HepG2 (cell line): ENCODE data around the gene ZBTB26. TPM values are rescaled to one million over a fixed set of nuclear protein-coding genes. Genes with fewer than 3 reads are reported as not detected.

Source experiments
- ATAC-seq: fragments of 200-7000 bp; cut with Tn5 transposase; 3 replicates; pipeline ENCODE4 v1.9.1; 2020; ENCODE audit warnings: mild to moderate bottlenecking, moderate library complexity
- BruUV-seq: library from RNA; stranded (reverse); fragments of 400-500 nt; replicated peaks from 2 replicates; lab custom pipeline; 2021; lab: Mats Ljungman, UMichigan
- CTCF ChIA-PET: fragments of 300-600 bp; formaldehyde crosslinking; extraction: SDS; loops from one replicate; lab custom pipeline; 2021; ENCODE audit warnings: low total read pairs, inconsistent platforms, low intra/inter-chr PET ratio; lab: Yijun Ruan, JAX
- POLR2A ChIA-PET: fragments of 350-600 bp; sonication (Branson Sonifier 250); formaldehyde crosslinking; loops from one replicate; lab custom pipeline; 2020; ENCODE audit warnings: antibody characterized with exemption, inconsistent platforms; lab: Yijun Ruan, JAX
- DNase-seq: peaks from one replicate; pipeline ENCODE4 v3.0.0-alpha.2; 2015; ENCODE audit warnings: low spot score
- FAIRE-seq: peaks from 3 replicates; lab custom pipeline; 2011; peaks lifted over from hg19 to GRCh38; lab: Jason Lieb, UNC
- H2AFZ ChIP-seq: one replicate; pipeline ENCODE4 v1.6.1; 2011; ENCODE audit warnings: low read length, inconsistent platforms
- H3K27ac ChIP-seq: fragments of 300-600 bp; 3 replicates; pipeline ENCODE4 v1.8.0; 2011; ENCODE audit warnings: mixed run types, mild to moderate bottlenecking, mixed read lengths, low read length, inconsistent platforms; ENCODE audit not compliant: insufficient read depth; ENCODE audit errors: extremely low read length
- H3K27me3 ChIP-seq, 2 experiments: fragments of 200-600 bp in 1 of 2; 2 replicates in 1 of 2; 3 replicates in 1 of 2; pipeline versions ENCODE4 v1.6.0 to v1.8.0; 2011; ENCODE audit warnings: low read length in 2 of 2, mild to moderate bottlenecking in 2 of 2, moderate library complexity in 2 of 2, inconsistent platforms in 1 of 2; ENCODE audit not compliant: insufficient read depth in 2 of 2, control insufficient read depth in 1 of 2
- H3K36me3 ChIP-seq, 2 experiments: fragments of 200-600 bp in 1 of 2; replicated peaks in 1 of 2; 2 replicates in 1 of 2; 3 replicates in 1 of 2; pipeline versions ENCODE4 v1.5.1 to v1.8.0; 2011; ENCODE audit warnings: low read length in 2 of 2, inconsistent platforms in 1 of 2; ENCODE audit not compliant: insufficient read depth in 2 of 2, control insufficient read depth in 1 of 2
- H3K4me1 ChIP-seq: 2 replicates; pipeline ENCODE4 v1.5.1; 2012; ENCODE audit warnings: low read length, inconsistent platforms; ENCODE audit not compliant: insufficient read depth
- H3K4me2 ChIP-seq: 2 replicates; pipeline ENCODE4 v1.6.0; 2011; ENCODE audit warnings: low read depth, low read length, inconsistent platforms
- H3K4me3 ChIP-seq, 3 experiments: fragments of 200-600 bp in 1 of 3; sonication (generic), shearing (Covaris generic) in 1 of 3; replicated peaks in 1 of 3; 2 replicates each; pipeline ENCODE4 v1.5.1; 2011 to 2016; ENCODE audit warnings: low read length in 3 of 3, inconsistent platforms in 2 of 3, low read depth in 2 of 3, mild to moderate bottlenecking in 2 of 3, control low read depth in 1 of 3, mixed read lengths in 1 of 3; ENCODE audit not compliant: insufficient read depth in 1 of 3
- H3K79me2 ChIP-seq: one replicate; pipeline ENCODE4 v1.6.1; 2011; ENCODE audit warnings: low read length, inconsistent platforms; ENCODE audit not compliant: insufficient read depth
- H3K9ac ChIP-seq: 2 replicates; pipeline ENCODE4 v1.6.0; 2011; ENCODE audit warnings: mild to moderate bottlenecking, low read depth, low read length, inconsistent platforms; ENCODE audit not compliant: insufficient read depth
- H3K9me3 ChIP-seq: 2 replicates; pipeline ENCODE4 v1.5.1; 2012; ENCODE audit warnings: mild to moderate bottlenecking, low read length
- H4K20me1 ChIP-seq: 2 replicates; pipeline ENCODE4 v1.6.0; 2011; ENCODE audit warnings: inconsistent platforms, mild to moderate bottlenecking, low read length, moderate library complexity; ENCODE audit not compliant: insufficient read depth
- HOXA9 ChIP-seq: sonication (generic); formaldehyde crosslinking; IDR thresholded peaks from 2 replicates; pipeline ENCODE4 v1.8.1; 2022; ENCODE audit warnings: missing genetic modification reagents, mild to moderate bottlenecking, moderate library complexity, borderline replicate concordance
- IRX3 ChIP-seq: sonication (generic); formaldehyde crosslinking; IDR thresholded peaks from 2 replicates; pipeline ENCODE4 v1.8.1; 2023; ENCODE audit warnings: mild to moderate bottlenecking, low read depth, missing genetic modification reagents, borderline replicate concordance
- MED8 ChIP-seq: sonication (generic); formaldehyde crosslinking; IDR thresholded peaks from 2 replicates; pipeline ENCODE4 v1.8.1; 2023; ENCODE audit warnings: mild to moderate bottlenecking, missing genetic modification reagents; ENCODE audit not compliant: insufficient replicate concordance
- MEIS2 ChIP-seq: sonication (generic); formaldehyde crosslinking; IDR thresholded peaks from 2 replicates; pipeline ENCODE4 v1.9.0; 2021; ENCODE audit warnings: mild to moderate bottlenecking, missing genetic modification reagents
- PAXIP1 ChIP-seq: sonication (generic); formaldehyde crosslinking; conservative IDR thresholded peaks from 2 replicates; pipeline ENCODE4 v1.4.0; 2020; ENCODE audit warnings: mild to moderate bottlenecking, missing genetic modification reagents, moderate library complexity
- PHF21A ChIP-seq: sonication (generic); formaldehyde crosslinking; IDR thresholded peaks from 2 replicates; pipeline ENCODE4 v1.5.0; 2020; ENCODE audit warnings: mild to moderate bottlenecking, missing genetic modification reagents
- POGK ChIP-seq: sonication (generic); formaldehyde crosslinking; conservative IDR thresholded peaks from 2 replicates; pipeline ENCODE4 v1.8.0; 2022; ENCODE audit warnings: mild to moderate bottlenecking, moderate library complexity, missing genetic modification reagents
- SAFB2 ChIP-seq: sonication (generic); formaldehyde crosslinking; IDR thresholded peaks from 2 replicates; pipeline ENCODE4 v1.5.1; 2020; ENCODE audit warnings: missing genetic modification reagents, low read depth, mild to moderate bottlenecking, borderline replicate concordance
- SPEN ChIP-seq: sonication (generic); formaldehyde crosslinking; IDR thresholded peaks from 2 replicates; pipeline ENCODE4 v1.5.1; 2020; ENCODE audit warnings: low read depth, mild to moderate bottlenecking, missing genetic modification reagents
- TSC22D2 ChIP-seq: sonication (generic); formaldehyde crosslinking; IDR thresholded peaks from 2 replicates; pipeline ENCODE4 v1.5.1; 2020; ENCODE audit warnings: missing genetic modification reagents, mild to moderate bottlenecking, borderline replicate concordance
- ZFYVE20 ChIP-seq: sonication (generic); formaldehyde crosslinking; IDR thresholded peaks from 2 replicates; pipeline ENCODE4 v1.8.0; 2023; ENCODE audit warnings: low read depth, mild to moderate bottlenecking, moderate library complexity, missing genetic modification reagents, borderline replicate concordance
- WGBS: methylation state at CpG from one replicate; pipeline ENCODE4 v1.1.6; 2017; ENCODE audit warnings: low lambda C conversion rate; 5-methylcytosine and 5-hydroxymethylcytosine counted together
- in situ Hi-C: cut with HindIII; loops from 2 replicates; pipeline ENCODE4 v1.10.0; 2017; ENCODE audit warnings: low pct_unique_long_range_greater_than_20kb; ENCODE audit not compliant: extremely low pct_ligation_motif_present
- intact Hi-C: fragments of 100-400 bp; cut with micrococcal nuclease; formaldehyde crosslinking; loops from one replicate; pipeline ENCODE4 v1.10.0; 2022; ENCODE audit not compliant: unreplicated experiment
- polyA plus RNA-seq, 8 experiments: library from polyadenylated mRNA; depleted of rRNA in 3 of 8; stranded (reverse) in 7 of 8; unstranded in 1 of 8; fragments of >200 nt; fragmentation: Illumina TruSeq in 4 of 8; extraction: Trizol in 4 of 8; gene quantifications; 2 replicates each; pipeline versions ENCODE4 v1.2.1 to v1.2.3, GENCODE V29; 2011 to 2016; ENCODE audit warnings: low read depth in 4 of 8, missing spikeins in 1 of 8, mixed read lengths in 1 of 8; ENCODE audit not compliant: insufficient read depth in 1 of 8
- total RNA-seq, 5 experiments: library from RNA; depleted of rRNA; stranded (reverse); fragments of >200 nt; fragmentation: Illumina TruSeq; extraction: Trizol; gene quantifications; 2 replicates each; pipeline ENCODE4 v1.2.3, GENCODE V29; 2016; ENCODE audit warnings: low read depth in 1 of 5

Gene ZBTB26
- total and polyA plus RNA-seq, 2 of the 13 experiments (the other 11 are each of a cell fraction or from before 2014, with no cell fraction given), result 4.5 to 8.6 TPM

- 0 out of 2 replicates have a peak, but pooled peaks have one; percentile 19 for TF ChIP-seq PHF21A (CRISPR knock-in tag)
Measured at GRCh38 chr9:122940454-122940748, 9.1 kb upstream of the ZBTB26 start (continued).

- ChIA-PET CTCF (no interaction called here), POLR2A (interaction anchor here (1.4 to 5.2 kb wide), 3 partner anchors 8 to 27 kb away, joined by 4 to 107 read pairs (median 44); partner anchors contain the start of genes ZBTB26 and ZBTB6)
- peaks cover 65% of the 10 kb centered on the region for H3K4me1 ChIP-seq
- FAIRE-seq, result no peak
- in situ Hi-C loops (no loop called here), intact Hi-C loops (no loop called here)
- no peak for DNase-seq
- peak overlapping the region; percentile 63 for H3K27ac ChIP-seq
- H3K9me3 ChIP-seq, result no peaks in the 10 kb centered on the region
- TF ChIP-seq HOXA9 (CRISPR knock-in tag) (no peak), MED8 (CRISPR knock-in tag) (no peak), SAFB2 (no peak), ZFYVE20 (CRISPR knock-in tag) (no peak), SPEN (CRISPR knock-in tag) (no peak), POGK (CRISPR knock-in tag) (no peak), TSC22D2 (CRISPR knock-in tag) (no peak), IRX3 (CRISPR knock-in tag) (no peak), MEIS2 (CRISPR knock-in tag) (no peak), PAXIP1 (CRISPR knock-in tag) (no peak)
- H3K36me3 ChIP-seq, result peaks cover 0 to 10% of the 10 kb centered on the region in 2 experiments; a peak in 3 of 5 replicates
- 95% methylated on average over 4 of the region's 4 CpGs for WGBS
- no peak overlapping the region for H2AFZ ChIP-seq
- H3K4me2 ChIP-seq, result no peak overlapping the region; the same call in 1 of the 2 replicates
- peaks cover 44% of the 10 kb centered on the region for H3K79me2 ChIP-seq
- no peak overlapping the region for H3K4me3 ChIP-seq
- H3K9ac ChIP-seq, result no peak overlapping the region
- no TSS peak for BruUV-seq
- ATAC-seq, result no peak
- H3K27me3 ChIP-seq, result peaks cover 0 to 3% of the 10 kb centered on the region in 2 experiments; a peak in 1 of 5 replicates
- no peaks in the 10 kb centered on the region for H4K20me1 ChIP-seq
Measured at GRCh38 chr9:122939601-122940000, 8.3 kb upstream of the ZBTB26 start.
